H1 (cell line): ENCODE results near the gene RHOBTB3.

Experiments used
- EZH2 ChIP-seq: fragments of 200-600 bp; sonication (generic); IDR thresholded peaks from 2 replicates; pipeline ENCODE4 v1.7.1; 2012; ENCODE audit warnings: low read depth, mild to moderate bottlenecking, moderate library complexity, low read length, inconsistent platforms; ENCODE audit not compliant: severe bottlenecking
- GABPA ChIP-seq: IDR thresholded peaks from 2 replicates; pipeline ENCODE4 v1.6.1; 2011; ENCODE audit warnings: mild to moderate bottlenecking, low read length, moderate library complexity, borderline replicate concordance; ENCODE audit not compliant: insufficient read depth
- GTF2F1 ChIP-seq: IDR thresholded peaks from 2 replicates; pipeline ENCODE4 v1.6.1; 2012; ENCODE audit warnings: low read depth, low read length, improper control_type of control experiment, borderline replicate concordance
- HDAC6 ChIP-seq: IDR thresholded peaks from one replicate; pipeline ENCODE4 v1.7.1; 2012; ENCODE audit warnings: low read depth, mild to moderate bottlenecking, inconsistent platforms, low read length, moderate library complexity
- MAFK ChIP-seq: IDR thresholded peaks from 2 replicates; pipeline ENCODE4 v1.6.1; 2012; ENCODE audit warnings: low read depth, mild to moderate bottlenecking, improper control_type of control experiment, low read length
- NANOG ChIP-seq: IDR thresholded peaks from 2 replicates; pipeline ENCODE4 v1.6.1; 2011; ENCODE audit warnings: low read length, low read depth, mild to moderate bottlenecking, inconsistent platforms; ENCODE audit not compliant: insufficient read depth, poor library complexity, severe bottlenecking
- POLR2A ChIP-seq, 2 experiments: IDR thresholded peaks; 1 replicate in 1 of 2; 2 replicates in 1 of 2; pipeline ENCODE4 v1.6.1; 2011; ENCODE audit warnings: low read depth in 2 of 2, low read length in 2 of 2, mild to moderate bottlenecking in 2 of 2; ENCODE audit errors: control extremely low read depth in 1 of 2
- POLR2AphosphoS5 ChIP-seq: IDR thresholded peaks from 2 replicates; pipeline ENCODE4 v1.6.1; 2011; ENCODE audit warnings: low read depth, low read length
- RAD21 ChIP-seq, 2 experiments: IDR thresholded peaks in 1 of 2; conservative IDR thresholded peaks in 1 of 2; 2 replicates each; pipeline ENCODE4 v1.6.1; 2011; ENCODE audit warnings: low read depth in 2 of 2, low read length in 2 of 2, improper control_type of control experiment in 1 of 2, inconsistent platforms in 1 of 2, mild to moderate bottlenecking in 1 of 2, moderate library complexity in 1 of 2
- ZNF274 ChIP-seq: IDR thresholded peaks from 2 replicates; pipeline ENCODE4 v1.7.0; 2012; ENCODE audit warnings: low read length, borderline replicate concordance; ENCODE audit errors: extremely low read depth
- TF ChIP-seq, protein P1 (sequence below): IDR thresholded peaks from 2 replicates; pipeline ENCODE4 v1.6.1; 2012; ENCODE audit warnings: inconsistent platforms
- TF ChIP-seq, protein P2 (sequence below): IDR thresholded peaks from 2 replicates; pipeline ENCODE4 v1.6.1; 2011; ENCODE audit warnings: low read length, improper control_type of control experiment
- TF ChIP-seq, protein P3 (sequence below), 3 experiments: IDR thresholded peaks; 1 replicate in 2 of 3; 2 replicates in 1 of 3; pipeline versions ENCODE4 v1.5.1 to v1.6.1; 2011; ENCODE audit warnings: low read length in 3 of 3, mild to moderate bottlenecking in 3 of 3, inconsistent platforms in 2 of 3, low read depth in 1 of 3, moderate library complexity in 1 of 3; ENCODE audit not compliant: insufficient read depth in 1 of 3; ENCODE audit errors: control extremely low read depth in 1 of 3

DNA sequence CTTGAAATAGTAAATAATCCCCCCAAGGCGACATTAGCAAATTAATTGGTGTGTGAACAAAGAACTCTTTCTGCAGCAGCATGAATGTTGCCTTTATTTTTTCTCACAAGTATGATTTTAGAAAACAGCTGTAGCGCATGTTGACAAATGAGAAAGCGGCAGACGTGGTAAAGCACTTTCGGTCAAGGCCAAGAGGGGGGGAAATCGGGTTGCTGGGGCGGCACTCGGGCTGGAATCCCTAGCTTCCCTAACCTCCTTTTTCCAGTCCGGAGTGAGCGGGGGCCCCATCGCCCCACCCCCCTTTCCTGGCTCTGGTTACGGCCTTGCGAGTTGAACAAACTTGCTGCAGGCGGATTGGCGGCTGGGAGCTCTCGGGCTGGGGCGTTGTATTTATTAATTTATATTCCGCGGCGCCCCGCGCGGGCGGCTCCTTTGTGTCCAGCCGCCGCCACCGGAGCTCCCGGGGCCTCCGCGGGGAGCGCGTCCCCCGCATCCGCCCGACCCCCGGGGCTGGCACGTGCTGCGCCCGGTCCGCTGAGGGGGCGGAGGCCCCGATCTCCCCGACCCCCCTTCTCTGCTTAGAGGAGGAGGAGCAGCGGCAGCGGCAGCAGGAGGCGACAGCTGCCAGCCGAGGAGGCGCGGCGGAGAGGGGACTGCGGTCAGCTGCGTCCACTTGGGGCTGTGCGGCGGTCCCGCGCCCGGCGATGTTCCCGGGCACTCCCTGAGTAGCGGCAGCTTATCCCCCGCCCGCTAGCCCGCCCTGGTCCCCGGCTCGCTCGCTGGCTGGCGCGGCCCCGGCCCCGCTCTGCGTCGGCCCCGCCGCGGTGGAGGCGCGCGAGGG, at the start of gene RHOBTB3:
- TF ChIP-seq EZH2 (no peak), NANOG (no peak), GABPA (no peak), HDAC6 (no peak), ZNF274 (no peak), POLR2A (IDR thresholded peaks at IDR 0.05; ENCODE audit: control extremely low read depth in 1 of 2, low read depth in 2 of 2, low read length in 2 of 2) (peak in 1 of 2 experiments; percentile 64; a peak in 1 of 3 replicates), RAD21 (IDR thresholded peaks at IDR 0.05 in 1 of 2, conservative IDR thresholded peaks at IDR 0.05 in 1 of 2; ENCODE audit: low read depth in 2 of 2, low read length in 2 of 2) (no peak; a peak in 1 of 4 replicates), POLR2AphosphoS5 (peak; percentile 34), GTF2F1 (no peak), MAFK (no peak)
- TF ChIP-seq, protein P1, sequence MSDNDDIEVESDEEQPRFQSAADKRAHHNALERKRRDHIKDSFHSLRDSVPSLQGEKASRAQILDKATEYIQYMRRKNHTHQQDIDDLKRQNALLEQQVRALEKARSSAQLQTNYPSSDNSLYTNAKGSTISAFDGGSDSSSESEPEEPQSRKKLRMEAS: peak; percentile 84; the same call in 1 of the 2 replicates
- TF ChIP-seq, protein P2, sequence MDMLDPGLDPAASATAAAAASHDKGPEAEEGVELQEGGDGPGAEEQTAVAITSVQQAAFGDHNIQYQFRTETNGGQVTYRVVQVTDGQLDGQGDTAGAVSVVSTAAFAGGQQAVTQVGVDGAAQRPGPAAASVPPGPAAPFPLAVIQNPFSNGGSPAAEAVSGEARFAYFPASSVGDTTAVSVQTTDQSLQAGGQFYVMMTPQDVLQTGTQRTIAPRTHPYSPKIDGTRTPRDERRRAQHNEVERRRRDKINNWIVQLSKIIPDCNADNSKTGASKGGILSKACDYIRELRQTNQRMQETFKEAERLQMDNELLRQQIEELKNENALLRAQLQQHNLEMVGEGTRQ: 0 out of 2 replicates have a peak, but pooled peaks have one; percentile 22
- TF ChIP-seq, protein P3, sequence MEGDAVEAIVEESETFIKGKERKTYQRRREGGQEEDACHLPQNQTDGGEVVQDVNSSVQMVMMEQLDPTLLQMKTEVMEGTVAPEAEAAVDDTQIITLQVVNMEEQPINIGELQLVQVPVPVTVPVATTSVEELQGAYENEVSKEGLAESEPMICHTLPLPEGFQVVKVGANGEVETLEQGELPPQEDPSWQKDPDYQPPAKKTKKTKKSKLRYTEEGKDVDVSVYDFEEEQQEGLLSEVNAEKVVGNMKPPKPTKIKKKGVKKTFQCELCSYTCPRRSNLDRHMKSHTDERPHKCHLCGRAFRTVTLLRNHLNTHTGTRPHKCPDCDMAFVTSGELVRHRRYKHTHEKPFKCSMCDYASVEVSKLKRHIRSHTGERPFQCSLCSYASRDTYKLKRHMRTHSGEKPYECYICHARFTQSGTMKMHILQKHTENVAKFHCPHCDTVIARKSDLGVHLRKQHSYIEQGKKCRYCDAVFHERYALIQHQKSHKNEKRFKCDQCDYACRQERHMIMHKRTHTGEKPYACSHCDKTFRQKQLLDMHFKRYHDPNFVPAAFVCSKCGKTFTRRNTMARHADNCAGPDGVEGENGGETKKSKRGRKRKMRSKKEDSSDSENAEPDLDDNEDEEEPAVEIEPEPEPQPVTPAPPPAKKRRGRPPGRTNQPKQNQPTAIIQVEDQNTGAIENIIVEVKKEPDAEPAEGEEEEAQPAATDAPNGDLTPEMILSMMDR (IDR thresholded peaks at IDR 0.05; ENCODE audit: control extremely low read depth in 1 of 3, insufficient read depth in 1 of 3, low read depth in 1 of 3, low read length in 3 of 3): no peak
